GM21619 (cell line): ENCODE measurements around the gene TAOK1.
A peak's percentile ranks its signal among the peaks of the same experiment; 100 is the strongest.
"Not testable (repeated sequence)": the region's sequence is repeated elsewhere in the genome, so short reads cannot be mapped to it uniquely, and the experiment has no call there.

Experiments
- ATAC-seq: cut with Tn5 transposase; IDR thresholded peaks from one replicate; pipeline ENCODE4 v1.9.1; 2021; ENCODE audit not compliant: unreplicated experiment

Gene TAOK1

DNA sequence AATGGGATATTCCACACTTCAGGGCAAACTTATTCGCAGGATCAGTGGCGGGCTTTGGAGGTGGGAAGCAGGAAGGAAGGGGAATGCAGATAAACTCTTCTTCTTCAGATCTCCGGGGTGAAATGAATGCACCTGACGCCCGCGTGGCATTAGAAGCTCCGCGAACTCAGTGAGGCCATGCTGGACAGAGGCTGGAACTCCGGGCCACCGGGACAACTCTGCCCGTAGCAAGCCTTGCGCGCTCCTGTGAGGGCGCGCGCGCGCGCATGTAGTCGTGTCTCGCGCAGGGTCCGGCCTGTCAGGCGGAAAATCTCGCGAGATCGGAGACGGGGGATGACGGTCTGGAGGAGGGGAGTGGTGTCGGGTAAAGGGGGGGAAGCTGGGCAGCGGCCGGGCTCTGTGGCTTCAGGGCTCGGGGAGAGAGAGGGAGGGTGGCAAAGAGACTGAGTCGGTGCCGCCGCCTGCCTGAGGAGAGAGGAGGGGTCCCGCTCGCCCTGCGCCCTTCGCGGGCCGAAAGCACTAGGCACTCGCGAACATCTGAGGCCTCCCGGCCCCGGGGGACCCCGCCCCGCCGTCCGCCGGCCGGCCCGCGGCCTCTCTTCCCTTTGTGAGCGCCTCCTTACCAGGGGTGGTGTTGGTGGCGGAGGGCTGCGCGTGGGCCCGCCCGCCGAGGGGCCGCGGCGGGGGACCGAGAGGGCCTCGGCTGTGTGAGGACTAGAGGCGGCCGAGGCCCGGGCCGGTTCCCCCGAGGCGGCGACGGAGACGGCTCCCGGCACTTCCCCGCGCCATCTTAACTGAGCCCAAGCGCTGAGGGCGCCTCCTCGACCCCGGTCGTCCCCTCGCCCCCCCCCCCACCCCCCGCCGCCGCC, at the start of gene TAOK1:
Gene TAOK1, plus strand, starts transcription at position 382 of the 869 bp plus-strand sequence. CDS start 61,186 bp downstream, outside the sequence.
- ATAC-seq, result peak; percentile 82

- ATAC-seq, result no peak
Observed at GRCh38 chr17:29341726-29342125, 48.4 kb upstream of the TAOK1 start.

- ATAC-seq, result no peak
Observed at GRCh38 chr17:29342158-29342765, 47.9 kb upstream of the TAOK1 start.

DNA sequence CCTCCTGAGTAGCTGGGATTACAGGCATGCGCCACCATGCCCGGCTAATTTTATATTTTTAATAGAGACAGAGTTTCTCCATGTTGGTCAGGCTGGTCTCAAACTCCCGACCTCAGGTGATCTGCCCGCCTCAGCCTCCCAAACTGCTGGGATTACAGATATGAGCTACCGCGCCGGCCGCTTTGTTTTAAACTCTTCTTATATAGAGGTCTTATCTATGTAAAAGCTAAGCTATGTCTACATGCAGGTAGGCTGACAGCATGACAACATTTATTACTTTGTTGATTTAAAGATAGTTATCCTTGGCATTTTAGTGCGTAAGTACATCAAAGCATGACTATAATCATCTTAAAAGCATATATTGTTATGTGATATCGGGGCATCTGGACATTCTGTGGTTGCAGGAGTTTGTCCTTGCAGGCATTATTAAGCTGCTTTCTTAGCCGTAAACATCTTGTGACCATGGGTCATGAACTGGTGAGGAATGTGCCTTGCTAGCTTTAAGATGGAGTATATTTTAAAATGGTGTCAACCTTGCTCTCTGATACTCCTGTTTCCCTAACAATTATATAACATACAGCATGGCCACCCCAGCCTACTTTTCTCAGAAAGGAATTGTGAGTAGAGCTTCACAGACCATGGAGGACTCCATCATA, 45.8 kb upstream of the TAOK1 start:
- ATAC-seq, result no peak

DNA sequence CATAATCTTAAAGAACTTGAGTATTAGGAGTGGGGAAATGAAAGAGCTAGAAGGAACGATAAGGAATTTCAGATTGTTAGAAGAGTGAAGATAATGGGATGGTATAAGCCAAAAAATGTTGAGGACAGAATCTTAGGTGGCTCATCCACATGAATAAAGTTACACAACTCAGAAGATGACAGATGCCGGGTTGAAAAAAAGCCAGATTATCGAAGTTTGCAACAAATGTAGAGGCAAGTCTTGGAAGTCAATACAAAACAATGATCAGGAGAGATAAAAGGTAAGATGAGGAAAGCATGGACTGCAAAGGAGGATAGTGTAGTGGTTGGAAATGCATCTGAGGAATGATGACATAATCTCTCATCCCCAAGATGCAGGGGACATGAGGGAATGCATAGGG, 45.1 kb upstream of the TAOK1 start:
- ATAC-seq, result no peak

GRCh38 chr17:29345470-29345869, 44.7 kb upstream of the TAOK1 start:
- not testable (repeated sequence) for ATAC-seq

GRCh38 chr17:29346462-29346861, 43.7 kb upstream of the TAOK1 start:
- ATAC-seq, result no peak

DNA sequence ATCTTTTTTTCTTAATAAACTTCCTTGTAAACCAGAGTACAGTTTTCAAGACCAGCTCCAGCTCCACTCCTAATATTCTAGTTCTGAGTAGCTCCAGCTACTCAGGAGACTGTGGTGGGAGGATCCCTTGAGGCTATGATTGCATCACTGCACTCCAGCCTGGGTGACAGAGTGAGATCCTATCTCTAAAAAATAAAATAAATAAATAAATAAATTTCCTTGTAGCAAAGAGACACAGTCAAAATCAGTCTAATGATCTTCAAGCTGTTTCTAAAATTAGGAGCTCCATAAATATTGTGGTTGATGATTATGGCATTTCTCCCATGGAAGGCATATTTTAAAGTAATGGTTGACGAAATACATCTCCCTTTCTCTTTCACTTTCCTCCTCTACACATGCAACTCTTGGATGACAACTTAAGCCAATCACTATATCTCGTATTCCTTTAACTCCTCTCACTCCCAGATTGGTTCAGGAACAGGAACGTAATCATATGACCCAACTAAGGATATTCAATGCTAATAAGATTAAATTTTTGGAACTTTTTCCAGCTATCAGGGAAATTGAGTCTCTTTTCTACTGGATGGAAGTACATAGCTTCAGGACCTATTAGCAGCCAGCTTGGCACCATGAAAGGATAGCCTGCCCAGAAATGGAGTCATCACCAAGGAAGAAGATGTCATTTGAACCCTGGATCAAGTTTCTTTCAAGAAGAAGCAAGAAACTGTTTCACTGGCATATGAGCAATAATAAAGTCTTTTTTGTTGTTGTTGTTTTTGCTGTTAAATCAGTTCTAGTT, 42.1 kb upstream of the TAOK1 start:
- no peak for ATAC-seq

DNA sequence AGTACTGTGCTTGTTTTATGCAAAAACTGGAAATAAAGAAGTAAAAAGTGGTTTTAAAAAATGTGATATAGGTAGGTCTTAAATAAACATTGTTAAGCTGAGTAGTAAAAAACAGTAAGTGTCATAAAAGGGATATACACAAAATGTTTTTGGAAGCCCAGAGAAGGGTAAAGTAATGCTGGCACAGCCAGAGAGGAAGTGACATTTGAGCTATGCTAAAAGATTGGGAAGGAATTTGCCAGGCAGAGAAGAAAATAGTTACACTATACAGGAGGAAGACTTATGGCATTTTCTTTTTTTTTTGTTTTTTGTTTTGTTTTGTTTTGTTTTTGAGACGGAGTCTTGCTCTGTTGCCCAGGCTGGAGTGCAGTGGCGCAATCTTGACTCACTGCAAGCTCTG, 40.8 kb upstream of the TAOK1 start:
- no peak for ATAC-seq

DNA sequence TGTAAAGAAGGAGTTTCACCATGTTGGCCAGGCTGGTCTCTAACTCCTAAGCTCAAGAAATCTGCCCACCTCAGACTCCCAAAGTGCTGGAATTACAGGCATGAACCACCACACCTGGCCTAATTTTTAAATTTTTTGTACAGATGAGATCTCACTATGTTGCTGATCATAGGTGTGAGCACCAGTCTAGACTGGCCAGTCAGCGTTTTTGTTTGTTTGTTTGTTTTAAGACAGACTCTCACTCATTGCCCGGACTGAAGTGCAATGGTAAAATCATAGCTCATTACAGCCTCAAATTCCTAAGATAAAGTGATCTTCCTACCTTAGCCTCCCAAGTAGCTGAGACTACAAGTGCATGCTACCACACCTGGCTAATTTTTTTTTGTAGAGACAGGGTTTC, 38.0 kb upstream of the TAOK1 start:
- no peak for ATAC-seq

- no peak for ATAC-seq
Observed at GRCh38 chr17:29357232-29357631, 32.9 kb upstream of the TAOK1 start.

GRCh38 chr17:29357821-29358232, 32.3 kb upstream of the TAOK1 start:
- ATAC-seq, result no peak

DNA sequence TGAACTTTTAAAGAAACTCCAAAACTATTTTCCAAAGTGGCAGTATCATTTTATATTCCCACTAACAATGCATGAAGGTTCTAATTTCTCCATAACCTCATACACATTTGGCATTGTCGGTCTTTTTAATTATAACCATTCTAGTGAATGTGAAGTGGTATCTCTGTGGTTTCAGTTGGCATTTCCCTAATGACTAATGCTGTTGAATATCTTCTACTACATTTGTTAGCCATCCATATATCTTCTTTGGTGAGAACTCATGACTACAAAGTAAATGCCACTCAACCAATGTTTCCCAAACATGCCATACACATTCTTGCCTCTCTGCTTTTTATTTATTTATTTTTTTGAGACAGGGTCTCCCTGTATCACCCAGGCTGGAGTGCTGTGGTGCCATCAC, 31.7 kb upstream of the TAOK1 start:
- no peak for ATAC-seq

- ATAC-seq, result no peak
Observed at GRCh38 chr17:29359777-29360176, 30.4 kb upstream of the TAOK1 start.

DNA sequence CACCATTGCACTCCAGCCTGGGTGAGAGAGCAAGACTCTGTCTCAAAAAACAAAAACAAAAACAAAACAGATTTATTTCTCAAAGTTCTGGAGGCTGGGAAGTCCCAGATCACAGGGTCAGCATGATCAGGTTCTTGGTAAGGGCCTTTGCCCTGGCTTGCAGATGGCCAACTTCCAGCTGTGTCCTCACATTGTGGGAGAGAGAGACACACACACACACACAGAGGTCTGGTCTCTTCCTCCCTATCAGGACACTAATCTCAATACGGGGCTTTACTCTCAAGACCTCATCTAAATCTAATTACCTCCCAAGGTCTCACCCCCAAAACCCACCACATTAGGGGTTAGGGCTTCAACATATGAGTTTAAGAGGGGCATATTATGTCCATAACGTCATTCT, 26.4 kb upstream of the TAOK1 start:
- no peak for ATAC-seq

DNA sequence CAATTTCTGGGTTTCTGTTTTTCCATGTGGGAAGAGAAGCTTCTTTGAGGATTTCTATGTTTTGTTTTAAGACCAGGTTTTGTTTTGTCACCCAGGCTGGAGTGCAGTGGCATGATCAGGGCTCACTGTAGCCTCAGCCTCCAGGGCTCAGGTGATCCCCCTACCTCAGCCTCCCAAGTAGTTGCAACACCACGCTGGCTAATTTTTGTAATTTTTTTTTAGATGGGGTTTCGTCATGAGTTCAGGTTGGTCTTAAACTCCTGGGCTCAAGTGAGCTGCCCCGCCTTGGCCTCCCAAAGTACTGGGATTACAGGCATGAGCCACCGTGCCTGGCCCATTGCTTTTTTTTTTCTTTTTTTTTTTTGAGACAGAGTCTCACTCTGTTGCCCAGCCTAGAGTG, 25.5 kb upstream of the TAOK1 start:
- ATAC-seq, result no peak

GRCh38 chr17:29368161-29368560, 22.0 kb upstream of the TAOK1 start:
- no peak for ATAC-seq

DNA sequence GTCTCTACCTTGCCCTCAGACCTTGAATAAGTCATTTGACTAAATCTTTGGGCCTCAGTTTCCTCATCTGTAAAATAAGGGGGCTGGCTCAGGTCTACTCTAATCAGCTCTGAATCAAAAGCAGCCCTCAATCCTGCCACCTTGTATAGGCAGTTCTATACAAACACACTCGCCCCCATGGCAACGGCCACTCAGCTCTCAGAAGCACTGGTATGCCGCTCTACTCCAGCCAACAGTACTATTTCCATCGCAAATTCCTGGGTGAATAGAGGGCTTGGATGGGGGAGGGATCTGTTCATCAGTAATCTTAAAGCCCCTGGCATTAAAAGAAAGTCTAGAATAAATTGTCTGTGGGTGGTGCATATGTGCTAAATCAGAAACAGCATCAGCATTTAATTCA, 21.2 kb upstream of the TAOK1 start:
- ATAC-seq, result no peak

GRCh38 chr17:29369831-29370735, 20.1 kb upstream of the TAOK1 start:
- ATAC-seq, result peak; percentile 42

GRCh38 chr17:29376667-29377270, 13.4 kb upstream of the TAOK1 start:
- no peak for ATAC-seq
